Hepatocyte (in vitro differentiated cells): ENCODE results near the gene DCN.

ENCODE experiments used
- CTCF ChIP-seq: fragments of 200-600 bp; sonication (generic); IDR thresholded peaks from 2 replicates; pipeline ENCODE4 v1.5.1; 2016; ENCODE audit warnings: antibody characterized with exemption, mild to moderate bottlenecking; ENCODE audit not compliant: poor library complexity
- EZH2phosphoT487 ChIP-seq: fragments of 200-600 bp; sonication (generic); IDR thresholded peaks from one replicate; pipeline ENCODE4 v1.6.1; 2018; ENCODE audit warnings: antibody characterized with exemption, mild to moderate bottlenecking, low read depth, moderate library complexity; ENCODE audit not compliant: unreplicated experiment, severe bottlenecking

DNA sequence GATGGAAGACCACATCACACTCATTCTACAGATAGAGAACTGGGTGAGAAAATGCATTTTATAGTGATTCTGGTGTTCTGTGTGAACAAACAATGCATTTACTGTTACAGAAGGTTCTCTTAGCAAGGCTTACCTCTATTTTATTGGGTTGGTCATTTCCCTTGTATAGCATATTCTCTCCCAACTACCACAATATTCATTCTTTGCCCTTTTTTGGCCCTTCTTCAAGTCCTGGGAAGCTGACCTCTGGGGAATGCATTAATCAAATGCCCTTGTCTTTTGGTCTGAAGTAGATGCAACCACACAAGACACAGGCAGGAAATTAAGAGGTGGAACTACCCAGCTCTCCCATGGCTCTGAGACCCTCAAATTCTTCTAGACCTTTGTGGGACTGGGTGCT lies 19.5 kb downstream of the DCN start:
- TF ChIP-seq CTCF (no peak), EZH2phosphoT487 (no peak)
